HTR-8/SVneo (cell line): Measurements from ENCODE around the gene LGI1.
"Not testable (repeated sequence)": the region's sequence is repeated elsewhere in the genome, so short reads cannot be mapped to it uniquely, and the experiment has no call there.

Experiments
- DNase-seq: peaks from one replicate; pipeline ENCODE4 v3.0.0; 2011; ENCODE audit warnings: low spot score, mixed read lengths; ENCODE audit not compliant: insufficient read length
- FAIRE-seq: peaks from 2 replicates; lab custom pipeline; 2011; peaks lifted over from hg19 to GRCh38; lab: Jason Lieb, UNC

LGI1 gene

DNA sequence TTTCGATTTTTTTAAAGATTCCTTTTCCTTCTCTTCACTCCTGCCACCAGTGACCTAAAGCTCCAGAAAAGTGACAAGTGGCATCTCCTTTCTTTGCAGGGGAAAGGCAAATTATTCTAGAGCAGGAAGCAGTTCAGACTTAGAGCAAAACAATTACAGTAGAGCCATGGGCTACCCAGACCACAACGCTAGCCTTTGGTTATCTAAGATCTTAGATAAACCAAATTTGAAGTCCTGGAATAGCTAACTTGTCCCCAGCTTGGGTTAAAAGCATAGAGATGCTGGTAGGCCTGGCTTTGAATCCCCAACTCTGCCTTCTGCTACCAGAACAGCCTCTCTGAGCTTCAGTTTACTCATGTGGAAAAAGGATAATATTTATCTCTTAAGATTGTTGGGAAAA lies 38.4 kb downstream of the LGI1 start:
- no peak for DNase-seq
- FAIRE-seq = no peak

DNA sequence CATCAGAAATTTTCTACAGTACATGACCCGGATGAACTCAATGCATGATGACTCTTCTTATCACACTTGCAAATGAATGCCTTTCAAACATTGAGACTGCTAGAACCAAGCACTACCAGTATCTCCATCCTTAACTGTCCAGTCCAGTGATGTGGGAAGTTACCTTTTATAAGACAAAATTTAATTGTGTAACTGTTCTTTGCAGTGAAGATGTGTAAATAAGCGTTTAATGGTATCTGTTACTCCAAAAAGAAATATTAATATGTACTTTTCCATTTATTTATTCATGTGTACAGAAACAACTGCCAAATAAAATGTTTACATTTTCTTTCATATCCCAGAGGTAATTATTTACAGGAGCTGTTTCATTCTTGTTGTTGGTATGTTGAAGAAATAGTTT lies 40.1 kb downstream of the LGI1 start:
- no peak for DNase-seq
- FAIRE-seq = no peak

DNA sequence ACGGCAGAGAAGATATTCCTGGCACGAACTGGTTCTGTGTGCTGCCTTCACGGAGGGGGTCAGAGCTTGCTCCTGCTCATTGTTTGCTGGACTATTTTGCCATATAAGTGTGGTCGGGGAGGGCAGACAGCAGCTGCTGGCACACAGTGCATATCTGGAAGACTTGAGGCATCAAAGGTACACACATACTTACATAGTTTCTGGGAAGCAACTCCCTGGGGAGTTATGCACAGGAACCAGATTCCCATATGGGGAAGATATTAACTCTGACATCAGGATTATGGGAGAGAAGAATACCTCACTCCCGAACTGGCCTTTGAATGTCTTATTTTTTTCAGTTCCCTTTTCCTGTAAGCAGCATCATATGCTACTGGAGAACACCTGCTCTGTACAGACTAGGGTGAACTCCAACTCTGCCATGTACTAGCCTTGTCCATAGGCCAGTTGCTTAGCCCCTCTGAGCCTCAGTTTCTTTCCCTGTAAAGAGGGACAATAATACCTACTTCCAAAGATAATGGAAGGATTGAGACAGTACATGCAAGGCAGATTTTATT lies 41.5 kb downstream of the LGI1 start:
- no peak for FAIRE-seq
- no peak for DNase-seq

DNA sequence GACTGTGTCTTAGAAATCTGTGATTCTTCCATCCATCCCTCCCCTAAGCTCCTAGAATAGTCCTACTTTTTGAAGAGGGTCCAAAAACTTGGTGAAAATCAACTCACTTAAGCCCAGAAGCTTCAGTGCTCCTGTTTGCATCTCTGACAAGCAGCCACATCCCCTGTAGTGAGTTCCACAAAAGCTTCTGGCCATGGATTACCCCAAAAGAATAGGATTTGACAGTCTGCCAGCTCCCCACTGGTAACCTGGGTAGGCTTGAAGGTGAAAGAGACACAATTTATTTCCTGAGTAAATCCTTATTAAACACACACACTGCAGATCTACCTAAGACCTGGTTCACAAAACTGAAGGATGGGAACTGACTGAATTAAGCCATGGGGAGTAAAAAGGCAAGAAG lies 46.5 kb downstream of the LGI1 start:
- DNase-seq = no peak
- no peak for FAIRE-seq

DNA sequence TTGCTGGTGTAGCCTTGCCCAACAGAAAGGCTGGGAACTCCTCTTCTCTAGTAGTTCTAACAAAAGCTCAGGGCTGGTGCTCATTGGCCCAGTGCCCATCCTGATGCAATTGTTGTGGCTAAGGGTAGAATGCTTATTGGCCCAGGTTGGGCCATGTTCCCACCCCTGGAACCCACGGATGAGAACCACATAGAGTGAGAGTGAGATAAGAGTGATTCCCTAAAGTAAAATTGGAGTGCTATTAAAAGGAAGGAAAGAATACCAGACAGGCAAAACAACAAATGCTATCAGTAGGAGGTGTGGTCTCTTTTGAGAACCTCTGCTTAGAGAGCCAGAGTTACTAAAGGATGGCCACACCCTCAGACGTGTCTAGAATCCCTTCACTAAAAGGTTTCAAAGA lies 49.2 kb downstream of the LGI1 start:
- no peak for FAIRE-seq
- no peak for DNase-seq

DNA sequence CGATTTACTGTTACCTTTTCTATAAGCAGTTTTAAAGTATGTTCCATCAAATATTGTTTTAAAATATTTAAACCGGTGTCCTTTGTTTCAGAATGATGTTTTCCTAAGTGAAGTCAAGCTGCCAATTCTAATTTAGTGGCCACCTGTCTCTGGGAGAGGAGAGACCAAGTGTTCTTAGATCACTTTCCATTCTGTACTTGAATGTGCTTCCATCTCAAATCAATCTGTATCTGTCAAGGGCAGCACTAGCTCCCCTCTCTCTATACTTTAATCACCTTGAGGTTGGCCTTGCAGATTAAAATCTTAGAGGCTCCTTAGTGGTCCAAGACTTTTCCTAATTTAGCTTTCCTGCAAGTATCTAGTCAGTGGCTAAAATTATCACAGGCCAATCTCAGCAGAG lies 49.6 kb downstream of the LGI1 start:
- FAIRE-seq = no peak
- no peak for DNase-seq

DNA sequence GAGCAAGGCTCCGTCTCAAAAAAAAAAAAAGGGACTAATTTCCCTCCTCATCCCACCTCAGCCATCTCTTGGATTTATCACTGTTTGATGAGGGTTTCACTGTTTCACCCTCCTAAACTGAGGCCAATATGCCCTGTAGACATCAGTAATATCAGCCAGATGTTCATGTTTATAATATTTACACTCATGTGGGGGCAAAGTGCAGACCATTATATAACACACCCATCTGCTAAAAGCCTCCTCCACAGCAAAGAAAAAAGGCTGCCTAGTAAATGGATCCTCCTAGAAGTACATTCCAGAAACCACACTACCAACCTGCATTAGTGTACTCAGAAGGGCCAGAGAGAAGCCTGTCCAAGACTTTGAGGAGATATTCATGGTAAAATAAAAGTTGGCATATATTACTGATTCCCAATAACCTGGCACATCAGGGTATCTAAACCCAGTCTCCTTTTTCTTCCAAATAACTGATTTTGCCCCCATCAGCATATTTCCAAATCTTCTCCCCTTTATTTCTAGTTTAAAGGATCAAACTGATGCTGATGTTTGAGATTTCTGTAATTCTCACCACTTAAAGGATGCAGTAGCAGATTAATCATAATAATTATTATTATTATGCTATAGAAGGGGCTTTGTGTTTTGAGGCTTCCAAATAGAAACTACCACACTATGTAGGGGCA lies 55.1 kb downstream of the LGI1 start:
- no peak for DNase-seq
- FAIRE-seq = no peak

DNA sequence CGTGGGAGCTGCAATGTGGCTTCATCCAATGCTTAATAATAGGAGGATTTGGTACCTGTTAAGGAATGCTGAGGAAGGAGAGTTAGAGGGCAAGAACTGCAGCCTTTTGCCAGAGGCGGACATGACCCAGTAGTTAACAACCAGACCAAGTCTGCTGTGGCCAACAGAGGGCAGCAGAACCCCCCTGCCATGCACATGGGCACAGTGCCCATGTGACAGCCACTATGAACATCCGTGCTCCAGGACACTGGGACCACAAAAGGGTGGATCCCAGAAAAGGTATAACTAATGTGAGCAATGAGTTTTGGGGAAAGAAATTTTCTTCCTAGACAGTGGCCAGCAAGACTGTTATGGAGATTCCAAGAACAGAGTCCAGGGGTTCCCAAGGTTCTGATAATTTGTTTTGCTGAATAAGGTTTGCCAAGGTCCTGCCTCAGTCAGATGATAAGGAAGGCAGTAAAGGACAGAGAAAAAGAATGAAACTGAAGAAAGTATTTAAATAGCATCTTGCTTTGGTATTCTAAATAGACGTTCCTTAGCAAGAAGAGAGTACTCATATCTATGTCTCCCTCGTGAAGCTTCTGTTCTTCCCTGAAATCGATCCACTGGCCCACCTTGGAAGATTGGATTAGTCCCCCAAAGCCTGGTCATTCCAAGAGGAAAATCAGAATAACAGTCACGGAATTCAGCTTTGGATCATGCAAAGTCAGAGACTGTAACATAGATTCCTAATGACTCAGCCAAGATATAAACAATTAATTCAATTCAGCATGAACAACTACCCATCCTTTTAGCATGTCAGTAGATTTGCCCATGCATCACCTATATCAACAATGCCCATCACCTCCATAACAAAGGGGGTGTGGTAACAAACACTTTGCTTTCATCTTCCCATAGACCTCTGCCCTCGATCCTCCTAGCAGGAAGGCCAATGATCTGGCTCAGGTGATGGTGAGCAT lies 56.0 kb downstream of the LGI1 start:
- FAIRE-seq (peak; percentile 72), DNase-seq (peak; percentile 44)

DNA sequence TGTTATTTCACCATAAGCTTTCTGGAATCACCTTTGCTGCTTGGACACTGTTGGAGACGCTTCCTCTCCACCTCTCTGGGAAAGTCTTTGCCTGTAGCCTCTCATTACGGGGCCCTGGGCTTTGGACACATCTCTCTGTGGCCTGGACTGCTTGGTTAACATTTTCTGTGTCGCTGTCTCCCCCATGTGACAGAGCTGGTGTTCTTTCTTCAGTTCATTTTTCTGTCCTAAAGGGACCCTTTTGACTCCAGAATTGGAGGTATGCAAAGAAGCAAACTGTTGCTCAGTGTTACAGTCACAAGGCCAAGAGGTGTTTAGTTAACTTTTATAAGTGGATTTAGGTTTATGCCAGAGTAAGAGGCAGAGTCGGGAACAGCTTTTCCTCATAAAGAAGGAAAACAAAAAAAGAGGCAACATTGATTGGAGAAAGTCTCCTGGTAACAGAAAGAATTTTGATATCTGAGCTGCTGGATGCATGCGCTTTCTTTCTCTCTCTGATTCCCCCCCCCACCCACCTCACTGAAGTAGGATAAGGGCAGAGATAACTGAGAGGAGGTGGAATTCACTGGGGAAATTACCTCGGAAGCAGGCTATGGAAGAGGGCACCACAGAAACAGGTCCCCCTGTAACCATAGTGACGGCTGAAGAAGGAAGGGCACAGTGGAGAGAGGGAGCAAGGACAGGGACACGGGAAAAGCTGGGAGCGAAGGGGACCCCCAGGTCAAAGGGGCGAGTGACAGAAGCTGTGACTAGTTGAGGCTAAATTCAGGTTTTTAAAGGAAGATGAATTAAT lies 57.8 kb downstream of the LGI1 start:
- DNase-seq (peak; percentile 56), FAIRE-seq (no peak)

DNA sequence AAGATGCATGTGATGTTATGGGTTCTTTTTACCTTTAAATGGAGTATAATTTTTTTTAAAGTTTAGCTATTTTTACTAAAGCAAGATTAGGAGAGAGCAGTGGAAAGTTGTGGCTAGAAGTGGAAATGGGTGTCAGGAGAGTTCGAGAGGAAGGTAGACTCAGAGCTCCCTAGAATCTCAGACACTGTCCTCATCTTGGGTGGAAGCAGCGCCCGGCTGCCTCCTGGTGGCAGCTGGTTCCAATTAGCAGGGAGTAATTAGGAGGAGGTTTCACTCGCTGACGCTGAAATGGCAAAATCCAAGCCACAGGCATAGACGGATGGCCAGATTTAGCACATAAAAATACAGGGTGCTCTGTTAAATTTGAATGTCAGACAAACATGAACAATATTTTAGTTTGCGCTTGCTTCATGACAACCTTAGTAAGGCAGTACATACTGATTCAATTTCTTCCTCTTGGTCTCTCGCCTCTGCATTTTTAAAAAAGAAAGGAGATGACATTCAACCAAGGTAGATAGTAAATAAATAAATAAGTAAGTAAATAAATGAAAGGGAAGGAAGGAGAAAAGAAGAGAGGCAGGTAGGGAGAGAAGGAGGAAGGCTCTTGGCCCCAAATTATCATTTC lies 58.5 kb downstream of the LGI1 start:
- peak; percentile 57 for DNase-seq
- FAIRE-seq = peak; percentile 60

DNA sequence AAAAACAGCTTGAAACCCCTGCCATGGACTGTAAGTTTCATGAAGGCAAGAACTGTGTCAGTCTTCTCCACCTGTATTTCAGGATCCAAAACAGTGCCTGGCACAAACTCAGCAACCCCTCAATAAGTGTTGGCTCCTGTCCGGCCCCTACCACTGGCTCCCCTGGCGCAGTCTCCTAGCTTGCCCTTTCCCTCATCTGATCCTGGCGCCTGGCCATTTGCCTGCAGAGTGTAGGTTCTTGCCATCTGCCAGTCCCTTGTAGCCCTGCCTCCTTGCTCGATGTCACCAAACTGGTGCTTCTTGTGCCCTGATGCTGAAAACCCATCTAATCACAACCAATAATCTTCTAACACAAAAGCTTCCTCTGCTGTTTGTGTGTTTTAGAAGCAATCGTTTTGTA lies 60.4 kb downstream of the LGI1 start:
- DNase-seq = no peak
- no peak for FAIRE-seq

DNA sequence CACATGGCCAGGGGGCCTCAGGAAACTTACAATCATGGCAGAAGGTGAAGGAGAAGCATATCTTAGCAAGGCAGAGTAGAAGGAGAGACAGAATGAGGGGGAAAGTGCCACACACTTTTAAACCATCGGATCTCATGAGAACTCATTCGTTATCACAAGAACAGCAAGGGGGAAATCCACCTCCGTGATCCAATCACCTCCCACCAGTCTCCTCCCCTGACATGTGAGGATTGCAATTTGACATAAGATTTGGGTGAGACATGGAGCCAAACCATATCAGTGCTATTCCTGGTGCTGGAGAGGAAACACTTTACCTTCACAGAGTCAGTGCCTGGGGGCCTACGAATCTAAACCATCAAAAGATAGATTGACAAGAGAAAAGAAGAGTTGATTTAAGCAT lies 61.8 kb downstream of the LGI1 start:
- no peak for DNase-seq
- peak; percentile 9 for FAIRE-seq

DNA sequence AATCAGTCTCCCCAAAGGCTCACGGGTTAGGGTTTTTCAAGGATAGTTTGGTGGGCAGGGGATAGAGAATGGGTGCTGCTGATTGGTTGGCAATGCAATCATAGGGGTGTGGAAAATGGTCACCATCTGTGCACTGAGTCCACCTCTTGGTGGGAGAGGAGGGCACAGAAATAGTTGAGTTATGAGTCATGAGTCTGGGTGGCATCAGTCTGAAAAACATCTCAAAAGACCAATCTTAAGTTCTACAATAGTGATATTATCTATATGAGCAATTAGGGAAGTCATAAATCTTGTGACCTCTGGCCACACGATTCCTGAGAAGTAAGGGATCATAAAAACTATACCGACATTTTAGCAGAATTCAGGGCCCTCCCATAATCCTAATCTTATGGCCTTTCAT lies 62.7 kb downstream of the LGI1 start:
- DNase-seq (peak; percentile 41), FAIRE-seq (peak; percentile 71)

DNA sequence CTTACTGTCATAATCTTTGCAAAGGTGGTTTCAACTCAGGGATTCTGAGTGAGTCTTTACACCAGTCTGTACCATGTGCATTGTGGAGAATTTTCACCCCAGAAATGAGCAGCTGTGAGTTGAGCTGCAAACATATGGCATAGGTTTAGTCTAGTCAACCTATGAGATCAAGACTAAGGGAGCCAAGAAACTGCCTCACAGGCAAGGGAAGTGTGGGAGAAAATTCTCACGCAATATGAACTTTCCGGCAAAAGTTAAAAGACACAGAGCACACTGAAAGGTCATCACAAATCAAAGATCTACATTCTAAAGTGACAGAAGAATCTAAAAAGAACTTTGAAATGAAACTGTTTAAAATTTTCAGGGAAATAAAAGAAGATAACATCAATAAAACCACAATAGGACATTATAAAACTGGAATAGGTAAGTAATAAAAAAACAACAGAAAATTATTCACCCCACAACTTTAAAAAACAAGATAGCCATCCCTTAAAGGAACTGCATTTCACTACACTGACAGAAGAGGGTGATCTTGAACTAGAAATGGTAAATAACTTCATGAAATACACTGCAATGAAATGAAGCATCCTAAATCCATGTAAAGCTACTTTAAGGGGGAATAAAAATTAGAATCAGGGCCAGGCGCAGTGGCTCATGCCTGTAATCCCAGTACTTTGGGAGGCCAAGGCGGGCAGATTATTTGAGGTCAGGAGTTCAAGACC lies 63.5 kb downstream of the LGI1 start:
- no peak for FAIRE-seq
- DNase-seq = peak; percentile 43

DNA sequence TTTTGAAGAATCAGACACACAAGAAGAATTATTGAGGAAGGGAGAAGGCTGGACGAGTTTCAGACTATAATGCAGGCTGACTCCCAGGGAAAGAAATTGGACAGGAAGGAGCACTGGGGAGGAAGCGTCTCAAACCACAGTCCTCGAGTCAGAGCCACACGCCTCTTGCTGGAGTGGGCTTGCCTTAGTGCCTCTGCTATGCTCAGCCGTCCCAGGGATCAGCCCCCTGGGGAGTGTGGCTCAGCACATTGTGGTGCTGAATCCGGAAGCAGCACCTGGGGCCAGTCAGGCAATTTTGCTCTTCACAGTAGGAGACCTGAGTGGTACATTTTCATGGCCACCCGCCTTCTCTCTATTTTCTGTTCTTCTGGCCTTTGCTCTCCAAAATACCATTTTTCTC lies 68.6 kb downstream of the LGI1 start:
- DNase-seq (no peak), FAIRE-seq (no peak)

DNA sequence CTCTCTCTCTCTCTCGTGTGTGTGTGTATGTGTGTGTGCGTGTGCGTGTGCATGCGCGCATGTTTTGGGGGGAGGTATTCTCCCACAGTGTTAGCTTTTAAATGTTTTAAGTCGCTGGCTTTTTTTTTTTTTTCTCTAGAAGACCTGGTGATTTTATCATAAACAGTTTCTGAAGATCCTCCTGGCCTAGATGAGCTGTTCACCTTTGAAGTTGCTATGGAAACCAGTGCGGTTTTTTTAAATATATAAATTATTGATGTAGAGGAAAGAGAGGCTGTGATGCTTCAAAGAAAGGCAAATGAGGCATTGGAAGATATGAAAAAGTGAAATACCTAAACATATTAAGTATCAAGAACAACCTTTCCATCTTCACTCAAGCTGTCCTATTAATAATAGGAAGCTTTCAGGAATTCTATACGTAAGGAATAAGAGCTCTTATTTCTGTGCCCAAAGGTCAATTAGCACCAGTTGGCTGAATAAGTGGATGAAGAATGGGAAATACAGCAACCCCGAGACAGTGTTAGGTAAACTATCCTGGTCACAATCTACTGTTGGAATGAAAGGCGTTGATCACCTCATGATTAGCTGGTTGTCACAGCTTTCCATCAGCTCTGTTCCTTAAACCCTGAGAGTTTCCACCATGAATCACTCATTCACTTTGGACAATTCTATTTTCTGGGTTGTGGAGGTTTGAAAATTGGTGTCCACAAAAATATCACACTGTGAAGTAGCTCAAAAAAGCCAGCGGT lies 69.5 kb downstream of the LGI1 start:
- FAIRE-seq = no peak
- no peak for DNase-seq

DNA sequence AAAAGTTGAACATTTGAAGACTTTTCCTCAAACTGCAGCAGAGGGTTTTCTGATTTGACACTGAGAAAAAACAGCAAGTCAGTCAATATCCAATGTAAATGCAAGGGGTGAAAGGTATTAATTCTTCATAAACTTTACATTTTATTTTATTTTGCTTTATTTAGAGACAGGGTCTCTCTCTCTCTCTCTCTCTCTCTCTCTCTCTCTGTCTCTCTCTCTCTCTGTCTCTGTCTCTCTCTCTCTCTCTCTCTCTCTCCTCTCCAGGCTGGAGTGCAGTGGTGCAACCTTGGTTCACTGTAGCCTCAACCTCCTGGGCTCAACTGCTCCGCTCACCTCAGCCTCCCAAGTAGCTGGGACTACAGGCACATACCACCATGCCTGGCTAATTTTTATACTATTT lies 73.3 kb downstream of the LGI1 start:
- not testable (repeated sequence) for DNase-seq, FAIRE-seq

DNA sequence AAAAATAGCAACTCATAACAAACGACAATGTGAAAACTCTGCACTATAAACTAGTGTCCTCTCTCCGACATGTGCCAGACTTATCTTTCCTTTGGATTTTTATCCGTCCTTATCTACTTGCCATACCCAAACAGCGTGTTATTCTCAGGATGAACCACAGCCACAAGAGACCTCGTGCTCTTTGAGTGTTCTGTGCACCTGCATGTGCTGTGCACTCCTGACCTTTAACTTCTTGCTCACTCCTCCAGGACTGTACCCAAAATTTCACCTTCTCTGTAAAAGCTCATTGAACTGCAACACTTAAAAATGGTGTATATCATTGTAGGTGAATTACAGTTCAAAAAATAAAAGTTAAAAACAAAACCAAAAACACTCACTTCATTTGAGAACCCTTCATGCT lies 78.0 kb downstream of the LGI1 start:
- FAIRE-seq = peak; percentile 9
- DNase-seq = no peak

DNA sequence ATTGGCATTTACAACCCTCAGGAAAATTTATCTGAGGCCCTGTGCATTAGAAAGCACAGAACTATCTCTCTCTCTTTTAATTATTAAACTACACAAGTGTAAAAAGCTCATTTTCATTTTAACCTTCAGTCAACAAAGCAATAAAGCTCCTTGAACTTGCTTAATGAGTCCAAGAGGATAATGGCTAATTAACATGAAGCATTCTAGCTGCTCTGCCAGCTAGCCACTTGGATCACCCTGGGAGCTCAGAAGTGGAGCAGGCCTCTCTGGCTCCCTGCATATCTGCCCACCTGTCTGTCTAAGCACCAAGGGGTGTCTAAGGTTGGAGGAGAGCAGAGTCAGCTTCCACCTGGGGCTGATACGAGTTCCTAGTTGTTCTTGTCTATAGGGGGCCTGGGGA lies 80.1 kb downstream of the LGI1 start:
- DNase-seq = no peak
- FAIRE-seq = no peak
